ENCODE measurements around the gene CTXN1.

GRCh38 chr19:7965259-7965841, 39.4 kb upstream of the CTXN1 start:
- TF ChIP-seq, protein P1, sequence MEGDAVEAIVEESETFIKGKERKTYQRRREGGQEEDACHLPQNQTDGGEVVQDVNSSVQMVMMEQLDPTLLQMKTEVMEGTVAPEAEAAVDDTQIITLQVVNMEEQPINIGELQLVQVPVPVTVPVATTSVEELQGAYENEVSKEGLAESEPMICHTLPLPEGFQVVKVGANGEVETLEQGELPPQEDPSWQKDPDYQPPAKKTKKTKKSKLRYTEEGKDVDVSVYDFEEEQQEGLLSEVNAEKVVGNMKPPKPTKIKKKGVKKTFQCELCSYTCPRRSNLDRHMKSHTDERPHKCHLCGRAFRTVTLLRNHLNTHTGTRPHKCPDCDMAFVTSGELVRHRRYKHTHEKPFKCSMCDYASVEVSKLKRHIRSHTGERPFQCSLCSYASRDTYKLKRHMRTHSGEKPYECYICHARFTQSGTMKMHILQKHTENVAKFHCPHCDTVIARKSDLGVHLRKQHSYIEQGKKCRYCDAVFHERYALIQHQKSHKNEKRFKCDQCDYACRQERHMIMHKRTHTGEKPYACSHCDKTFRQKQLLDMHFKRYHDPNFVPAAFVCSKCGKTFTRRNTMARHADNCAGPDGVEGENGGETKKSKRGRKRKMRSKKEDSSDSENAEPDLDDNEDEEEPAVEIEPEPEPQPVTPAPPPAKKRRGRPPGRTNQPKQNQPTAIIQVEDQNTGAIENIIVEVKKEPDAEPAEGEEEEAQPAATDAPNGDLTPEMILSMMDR (IDR thresholded peaks at IDR 0.05): no peak
- TF ChIP-seq POLR2A (IDR thresholded peaks at IDR 0.05): no peak
